GF-D8 (cell line): Measurements from ENCODE around the gene CA6.
"Not testable (repeated sequence)": the region's sequence is repeated elsewhere in the genome, so short reads cannot be mapped to it uniquely, and the experiment has no call there.

ENCODE experiments used
- DNase-seq: peaks from one replicate; lab custom pipeline; 2025; lab: John Stamatoyannopoulos, UW

CA6 gene

DNA sequence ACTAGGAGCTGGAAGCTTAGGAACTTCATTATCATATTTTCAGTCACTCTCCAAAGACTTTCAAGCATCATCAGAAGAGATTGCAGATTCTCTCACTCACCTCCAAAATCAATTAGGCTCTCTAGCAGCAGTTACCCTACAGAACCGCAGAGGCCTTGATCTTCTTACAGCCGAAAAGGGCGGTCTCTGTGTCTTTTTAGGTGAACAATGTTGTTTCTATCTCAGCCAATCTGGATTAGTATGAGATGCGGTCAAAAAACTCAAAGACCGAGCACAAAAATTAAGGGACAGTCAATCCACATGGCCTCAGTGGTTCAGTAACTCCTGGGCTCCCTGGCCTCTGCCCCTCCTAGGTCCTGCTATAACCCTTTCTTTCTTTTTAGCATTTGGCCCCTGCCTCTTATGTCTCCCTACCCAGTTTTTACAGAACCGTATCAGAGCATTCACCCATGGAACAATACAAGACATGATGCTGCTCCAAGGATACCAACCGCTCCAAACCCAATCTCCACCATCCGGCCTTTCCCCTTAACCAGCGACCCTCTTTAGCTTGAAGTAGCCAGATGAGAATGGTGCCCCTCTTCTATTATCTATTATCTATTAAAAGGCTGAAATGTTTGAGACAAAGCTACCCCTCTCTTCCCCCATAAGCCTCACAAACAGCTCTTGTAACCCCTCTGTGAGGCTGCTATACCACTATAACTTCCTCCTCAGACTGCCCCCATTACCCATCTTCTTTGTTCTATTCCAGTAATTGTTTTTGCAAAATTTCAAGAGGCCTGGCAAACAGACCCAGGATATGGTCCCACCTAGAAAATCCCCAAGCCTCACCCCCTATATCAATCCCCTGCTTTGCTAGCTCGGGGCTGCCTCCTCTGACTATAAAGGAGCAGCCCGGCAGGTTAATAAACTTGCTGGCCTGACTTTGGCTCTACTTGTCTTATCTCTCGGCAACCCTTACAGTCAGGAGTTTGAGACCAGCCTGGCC lies 18.7 kb upstream of the CA6 start:
- DNase-seq: no peak

DNA sequence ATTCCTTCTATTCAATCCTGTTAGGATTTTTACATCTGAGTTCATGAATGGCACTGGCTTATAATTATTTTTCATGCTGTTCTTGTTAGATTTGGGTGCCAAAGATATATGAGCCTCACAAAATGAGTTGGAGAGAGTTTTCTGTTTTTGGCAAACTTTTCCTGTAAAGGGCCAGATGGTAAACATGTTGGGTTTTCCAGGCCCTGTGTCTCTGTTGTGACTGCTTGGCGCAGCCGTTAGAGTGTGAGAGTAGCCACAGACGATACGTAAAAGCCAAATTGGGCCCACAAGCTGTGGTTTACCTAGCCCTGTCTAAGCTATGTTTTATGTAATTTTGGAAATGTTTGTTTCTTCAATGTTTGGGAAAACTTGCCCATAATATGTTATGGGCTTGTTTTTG lies 15.6 kb upstream of the CA6 start:
- DNase-seq: no peak

DNA sequence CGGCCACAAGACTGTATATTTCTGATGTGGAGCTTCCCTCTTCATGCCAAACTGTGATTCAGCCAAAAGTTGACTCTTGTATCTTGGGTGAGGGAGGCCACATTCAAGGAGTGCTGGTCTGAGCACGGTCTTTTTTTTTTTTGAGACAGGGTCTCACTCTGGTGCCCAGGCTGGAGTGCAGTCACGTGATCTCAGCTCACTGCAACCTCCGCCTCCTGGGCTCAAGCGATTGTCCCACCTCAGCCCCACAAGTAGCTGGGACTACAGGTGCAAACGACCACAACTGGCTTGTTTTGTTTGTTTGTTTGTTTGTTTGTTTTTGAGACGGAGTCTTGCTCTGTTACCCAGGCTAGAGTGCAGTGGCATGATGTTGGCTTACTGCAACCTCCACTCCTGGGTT lies 8.6 kb upstream of the CA6 start:
- not testable (repeated sequence) for DNase-seq

DNA sequence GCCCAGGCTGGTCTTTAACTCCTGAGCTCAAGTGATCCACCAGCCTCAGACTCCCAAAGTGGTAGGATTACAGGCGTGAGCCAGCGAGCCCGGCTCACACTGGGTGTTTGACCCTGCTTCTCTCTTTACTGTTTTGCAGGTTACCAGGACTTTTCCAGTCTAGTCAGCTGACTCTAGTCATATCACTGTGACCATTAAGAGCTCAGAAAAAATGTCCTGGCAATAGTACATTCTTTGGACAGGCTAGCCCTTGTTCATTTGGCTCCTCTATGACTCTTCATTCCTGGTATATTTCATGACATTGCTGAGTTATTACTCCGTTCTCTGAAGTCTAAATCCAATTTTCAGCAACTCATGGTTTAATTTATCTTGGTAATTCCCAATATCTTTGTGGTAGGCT lies 8.0 kb upstream of the CA6 start:
- DNase-seq: no peak

DNA sequence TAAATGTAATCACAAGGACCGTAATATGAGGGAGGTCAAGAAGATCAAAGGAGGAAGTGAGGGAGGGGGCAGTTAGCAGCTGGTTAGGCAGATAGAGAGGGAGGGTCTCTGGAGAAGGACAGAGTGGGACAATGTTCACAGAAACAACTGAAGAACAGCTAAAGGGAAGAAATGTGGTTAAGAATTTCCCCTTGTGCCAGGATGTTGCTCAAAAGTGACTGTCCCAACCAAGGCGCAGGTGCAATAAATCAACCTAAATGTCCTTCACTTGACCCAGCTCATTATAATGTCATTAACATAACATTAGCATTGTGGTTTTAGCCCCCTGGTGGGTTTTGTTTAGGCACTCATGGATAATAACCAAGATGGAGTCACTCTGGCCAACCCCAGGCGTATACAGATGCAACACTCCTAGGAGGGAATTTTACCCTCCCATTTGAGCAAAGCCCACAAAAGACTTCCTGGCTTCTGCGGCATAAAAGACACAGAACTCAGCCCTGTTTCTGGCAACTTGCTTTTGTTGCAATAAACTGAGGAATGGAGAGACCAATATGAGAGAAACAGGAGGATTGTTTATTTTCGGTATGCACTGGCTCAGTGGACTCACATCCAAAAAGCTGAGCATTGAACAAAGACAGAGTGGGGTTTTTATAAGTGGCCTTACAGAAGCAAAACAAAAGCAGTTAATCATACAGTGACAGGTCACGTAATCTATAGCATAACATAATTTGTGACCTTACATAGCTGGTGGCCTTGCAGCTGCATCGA lies 7.3 kb upstream of the CA6 start:
- DNase-seq: peak; percentile 94

DNA sequence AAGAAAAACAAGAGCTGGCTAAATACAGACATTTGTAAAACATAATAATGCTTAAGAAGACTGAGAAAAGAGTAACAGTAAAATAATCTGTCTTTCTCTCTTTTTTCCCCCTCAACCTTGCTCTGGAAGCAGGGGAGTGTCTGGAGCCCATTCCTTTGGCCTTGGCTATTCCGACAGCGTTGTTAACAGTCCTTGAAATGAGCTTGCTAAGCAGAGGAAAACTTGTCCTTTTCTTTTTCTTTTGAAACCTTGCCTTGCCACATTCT lies 6.7 kb upstream of the CA6 start:
- no peak for DNase-seq

DNA sequence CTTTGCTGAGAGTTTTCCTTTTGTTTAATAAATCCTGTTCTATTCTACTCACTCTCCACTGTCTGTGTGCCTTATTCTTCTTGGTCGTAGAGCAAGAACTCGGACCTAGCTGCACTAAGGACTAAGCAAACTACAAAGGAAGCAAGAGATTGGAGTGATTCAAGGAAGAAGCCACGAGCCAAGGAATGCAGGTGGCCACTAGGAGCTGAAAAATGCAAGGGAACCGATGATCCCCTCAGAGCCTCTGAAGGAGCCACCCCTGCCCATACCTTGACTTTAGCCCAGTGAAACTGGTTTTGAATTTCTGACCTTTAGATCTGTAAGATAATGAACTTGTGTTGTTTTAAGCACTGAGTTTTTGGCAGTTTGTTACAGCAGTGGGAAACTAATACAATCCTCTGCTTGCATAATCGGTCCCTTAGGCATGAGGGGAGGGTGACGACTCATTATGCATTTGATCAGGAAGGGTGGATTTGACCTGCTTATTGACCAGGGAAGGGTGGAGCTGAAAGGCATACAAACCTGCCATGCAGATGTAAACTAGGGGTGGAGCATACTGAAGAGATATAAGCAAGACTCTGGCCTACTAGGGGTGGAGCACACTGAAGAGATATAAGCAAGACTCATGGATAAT lies 6.2 kb upstream of the CA6 start:
- DNase-seq: peak; percentile 20

DNA sequence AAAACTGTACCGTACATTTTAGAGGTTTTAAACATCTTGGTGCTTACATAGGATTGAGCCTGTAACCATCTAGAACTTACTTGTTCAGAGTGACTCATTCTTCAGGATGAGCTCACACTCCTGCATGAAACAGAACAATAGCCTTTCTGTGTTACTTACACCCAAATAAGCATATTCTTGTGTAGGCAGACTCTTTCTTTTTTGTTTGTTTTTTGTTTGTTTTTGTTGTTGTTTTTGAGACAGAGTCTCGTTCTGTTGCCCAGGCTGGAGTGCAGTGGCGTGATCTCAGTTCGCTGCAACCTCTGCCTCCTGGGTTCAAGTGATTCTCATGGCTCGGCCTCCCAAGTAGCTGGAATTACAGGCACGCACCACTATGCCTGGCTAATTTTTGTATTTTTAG lies 3.8 kb upstream of the CA6 start:
- DNase-seq: no peak

DNA sequence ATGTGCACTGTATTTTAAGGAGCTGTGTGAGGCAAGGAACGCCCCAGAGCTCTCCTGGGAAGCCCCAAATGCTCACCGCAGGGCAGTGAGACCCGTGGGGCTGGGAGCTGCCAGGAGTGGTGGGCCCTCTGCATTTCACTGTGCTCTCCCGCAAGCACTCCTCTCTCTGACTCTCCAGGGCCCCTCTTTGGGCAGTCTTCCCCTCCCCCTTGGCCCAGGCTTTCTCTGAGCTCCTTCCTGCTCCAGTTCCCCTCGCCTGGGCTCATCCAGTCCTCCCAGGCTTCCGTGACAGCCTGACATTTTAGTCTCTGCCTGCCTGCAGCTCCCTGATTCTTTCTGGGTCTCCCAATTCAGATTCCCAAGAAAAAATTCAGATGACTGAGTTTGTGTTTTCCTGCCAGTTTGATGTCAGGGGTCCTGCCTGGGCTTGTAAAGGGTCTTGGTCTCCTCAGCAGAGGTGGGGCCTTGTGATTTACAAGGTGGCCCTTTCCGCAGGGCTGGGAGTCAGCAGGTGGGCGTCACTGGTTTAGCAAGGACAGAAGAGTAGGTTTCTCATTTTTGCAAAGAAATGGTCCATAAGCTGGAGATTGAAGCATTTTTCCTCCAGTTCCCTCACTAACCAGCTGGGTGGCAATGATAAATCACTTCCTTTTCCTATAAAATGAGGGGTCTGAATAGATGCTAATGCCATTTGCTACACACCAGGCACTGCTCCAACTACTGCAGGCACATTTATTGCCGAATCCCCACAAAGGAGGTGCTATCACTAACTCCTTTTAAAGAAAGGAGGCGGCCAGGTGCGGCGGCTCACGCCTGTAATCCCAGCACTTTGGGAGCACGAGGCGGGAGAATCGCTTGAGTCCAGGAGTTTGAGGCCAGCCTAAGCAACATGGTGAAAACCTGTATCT lies 1.9 kb upstream of the CA6 start:
- DNase-seq: no peak

DNA sequence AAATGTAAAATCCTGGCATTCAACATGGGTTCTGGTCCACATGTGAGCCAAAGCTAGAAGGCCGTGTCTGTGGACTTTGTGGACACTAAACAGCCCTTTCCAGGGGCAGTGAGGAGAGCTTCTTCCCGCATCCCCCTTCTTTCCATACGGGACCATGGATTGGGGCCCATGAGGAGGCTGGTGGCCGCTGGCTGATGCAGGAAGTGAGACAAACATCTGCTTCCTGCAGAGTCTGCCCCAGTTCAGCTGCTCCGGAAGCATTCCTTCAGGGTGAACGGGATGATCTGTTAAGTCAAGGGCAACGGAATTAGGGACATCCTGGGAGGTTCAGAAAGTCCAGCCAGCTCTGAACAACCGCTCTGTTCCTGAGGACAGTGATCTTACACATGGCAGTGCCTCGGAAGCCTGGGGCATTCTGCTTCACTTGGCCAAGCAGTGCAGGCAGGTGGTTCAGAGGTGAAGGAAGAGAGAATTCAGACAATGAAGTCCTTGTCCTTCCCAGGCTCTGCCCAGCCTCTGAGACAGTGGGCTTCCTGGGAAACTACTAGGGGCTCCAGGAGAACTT lies 1.5 kb downstream of the CA6 start:
- DNase-seq: peak; percentile 45

DNA sequence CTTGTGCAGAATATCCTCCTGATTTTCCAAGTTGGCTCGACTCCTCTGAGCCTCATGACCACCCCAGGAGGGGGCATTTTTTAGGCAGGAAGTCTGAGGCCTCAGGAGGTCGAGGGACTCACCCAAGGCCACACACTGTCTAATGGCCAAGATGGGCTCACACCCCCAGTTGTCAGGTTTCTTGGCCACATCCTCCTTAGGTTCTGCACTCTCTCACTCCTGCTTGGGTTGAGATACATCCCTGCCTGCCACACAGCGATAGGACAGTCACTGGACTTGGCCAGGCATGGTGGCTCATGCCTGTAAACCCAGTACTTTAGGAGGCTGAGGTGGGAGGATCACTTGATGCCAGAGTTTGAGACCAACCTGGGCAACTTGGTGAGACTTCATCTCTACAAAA lies 4.6 kb downstream of the CA6 start:
- no peak for DNase-seq

DNA sequence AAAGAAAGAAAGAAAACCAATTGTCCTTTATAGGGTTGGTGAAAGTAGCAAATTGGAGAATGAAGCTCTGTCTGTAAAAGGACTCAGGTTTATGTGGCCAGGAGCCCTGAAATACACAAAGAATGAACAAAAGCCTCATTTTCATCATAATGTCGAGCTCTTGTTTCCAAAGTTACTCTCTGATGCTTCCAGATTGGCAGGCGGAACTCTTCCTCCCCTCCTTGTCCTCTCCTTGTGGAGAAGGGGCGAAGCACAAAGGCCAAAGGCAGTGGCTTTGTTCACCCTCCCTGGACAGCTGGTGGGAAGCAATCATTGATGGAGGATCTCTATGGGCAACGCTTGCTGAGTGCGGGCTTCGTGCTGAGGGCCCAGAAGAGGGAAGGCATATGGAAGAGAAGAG lies 5.6 kb downstream of the CA6 start:
- DNase-seq: no peak

DNA sequence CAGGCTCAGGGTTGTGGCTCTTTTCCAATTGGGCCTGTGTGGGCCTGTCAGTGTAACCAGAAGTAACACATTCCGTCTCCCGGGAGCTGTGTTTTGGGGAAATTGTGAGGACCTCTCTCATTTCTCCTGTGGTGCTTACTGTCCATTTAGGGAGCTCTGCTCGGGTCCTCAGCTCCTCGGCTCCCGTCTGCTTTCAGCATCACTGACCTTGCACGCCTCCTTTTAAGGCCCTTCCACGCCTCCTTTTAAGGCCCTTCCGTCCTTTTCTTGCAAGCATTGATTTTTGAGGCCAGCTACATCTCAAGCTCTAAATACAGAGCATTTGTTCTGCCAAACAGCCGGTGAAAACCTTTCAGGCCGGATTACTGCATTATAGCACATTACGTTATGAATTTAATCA lies 9.7 kb downstream of the CA6 start:
- DNase-seq: no peak

DNA sequence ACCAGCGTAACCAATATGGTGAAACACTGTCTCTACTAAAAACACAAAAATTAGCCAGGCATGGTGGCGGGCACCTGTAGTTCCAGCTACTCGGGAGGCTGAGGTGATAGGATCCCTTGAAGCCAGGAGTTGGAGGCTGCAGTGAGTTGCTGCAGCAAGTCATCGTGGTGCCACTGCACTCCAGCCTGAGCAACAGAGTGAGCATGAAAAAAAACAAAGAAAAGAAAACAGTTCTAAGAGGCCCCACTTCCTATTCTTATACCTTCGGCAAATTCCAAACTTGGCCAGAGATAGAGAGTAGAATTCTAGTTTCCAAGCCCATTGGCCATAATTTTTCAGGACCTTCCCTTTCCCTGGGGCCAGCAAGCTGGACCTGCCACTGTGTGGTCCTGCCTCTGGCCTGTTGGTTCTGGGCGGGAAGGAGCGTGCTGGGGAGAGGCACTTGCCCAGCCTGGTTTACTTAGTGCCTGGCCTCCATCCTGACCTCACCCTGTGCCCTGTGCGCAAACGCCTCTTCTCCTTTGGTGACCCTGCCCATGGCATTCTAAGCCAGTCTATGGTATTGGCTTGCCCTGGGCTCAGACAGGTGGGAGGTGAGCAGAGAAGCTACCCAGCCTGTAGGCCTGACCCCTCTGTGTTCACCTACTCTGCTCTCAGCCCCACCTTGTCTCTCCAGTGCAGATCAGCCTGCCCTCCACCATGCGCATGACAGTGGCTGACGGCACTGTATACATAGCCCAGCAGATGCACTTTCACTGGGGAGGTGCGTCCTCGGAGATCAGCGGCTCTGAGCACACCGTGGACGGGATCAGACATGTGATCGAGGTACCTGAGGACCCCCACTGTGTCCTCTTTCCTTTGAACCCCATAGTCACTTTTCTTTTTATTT lies 11.0 kb downstream of the CA6 start:
- DNase-seq: no peak

DNA sequence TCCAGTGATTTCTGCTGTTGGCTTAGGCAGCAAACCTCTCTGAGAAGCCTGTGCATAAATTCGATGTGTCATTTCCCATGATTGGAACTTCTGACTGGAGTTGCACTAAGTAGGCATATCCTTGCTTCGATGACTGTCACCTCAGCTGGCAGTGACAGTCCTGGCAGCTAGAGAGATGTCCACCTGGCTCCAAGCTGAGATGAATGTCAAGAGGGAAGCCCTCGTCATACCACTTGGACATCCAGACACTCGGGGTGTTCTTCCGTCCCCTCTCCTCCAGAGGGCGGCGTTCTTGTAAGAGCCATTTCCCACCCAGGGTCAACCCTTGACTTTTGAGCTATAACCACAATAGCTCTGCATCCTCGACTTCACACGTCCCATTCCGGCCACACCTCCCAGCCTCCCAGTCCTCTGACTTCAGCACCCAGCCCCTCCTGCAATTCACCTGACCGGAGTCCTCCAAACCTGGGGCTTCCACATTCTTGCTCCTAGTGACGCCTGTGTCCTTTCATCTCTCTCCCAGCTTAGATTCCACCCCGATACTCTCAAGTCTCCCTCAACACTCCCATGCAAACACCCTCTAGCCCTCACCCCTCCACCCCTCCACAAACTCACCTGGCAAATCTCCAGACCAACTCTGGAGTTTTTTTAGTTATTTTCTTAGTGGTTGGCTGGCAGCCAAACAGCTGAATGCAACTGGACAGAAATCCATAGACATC lies 17.3 kb downstream of the CA6 start:
- peak; percentile 15 for DNase-seq

DNA sequence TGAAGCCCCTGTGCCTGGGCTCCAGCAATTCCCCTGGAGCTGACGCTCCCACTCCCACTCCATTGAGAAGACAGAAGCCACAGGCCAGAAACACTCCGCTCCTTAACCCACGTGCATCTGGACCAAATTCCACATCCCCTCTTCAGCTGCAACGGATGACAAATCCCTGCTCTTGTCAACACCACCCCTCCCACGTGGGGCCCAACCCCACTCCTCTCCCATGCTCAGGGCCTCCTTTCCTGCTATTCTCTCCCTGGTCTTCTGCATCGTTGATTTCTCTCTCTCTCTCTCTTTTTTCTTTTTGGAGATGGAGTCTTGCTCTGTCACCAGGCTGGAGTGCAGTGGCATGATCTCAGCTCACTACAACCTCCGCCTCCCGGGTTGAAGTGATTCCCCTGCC lies 18.3 kb downstream of the CA6 start:
- no peak for DNase-seq

DNA sequence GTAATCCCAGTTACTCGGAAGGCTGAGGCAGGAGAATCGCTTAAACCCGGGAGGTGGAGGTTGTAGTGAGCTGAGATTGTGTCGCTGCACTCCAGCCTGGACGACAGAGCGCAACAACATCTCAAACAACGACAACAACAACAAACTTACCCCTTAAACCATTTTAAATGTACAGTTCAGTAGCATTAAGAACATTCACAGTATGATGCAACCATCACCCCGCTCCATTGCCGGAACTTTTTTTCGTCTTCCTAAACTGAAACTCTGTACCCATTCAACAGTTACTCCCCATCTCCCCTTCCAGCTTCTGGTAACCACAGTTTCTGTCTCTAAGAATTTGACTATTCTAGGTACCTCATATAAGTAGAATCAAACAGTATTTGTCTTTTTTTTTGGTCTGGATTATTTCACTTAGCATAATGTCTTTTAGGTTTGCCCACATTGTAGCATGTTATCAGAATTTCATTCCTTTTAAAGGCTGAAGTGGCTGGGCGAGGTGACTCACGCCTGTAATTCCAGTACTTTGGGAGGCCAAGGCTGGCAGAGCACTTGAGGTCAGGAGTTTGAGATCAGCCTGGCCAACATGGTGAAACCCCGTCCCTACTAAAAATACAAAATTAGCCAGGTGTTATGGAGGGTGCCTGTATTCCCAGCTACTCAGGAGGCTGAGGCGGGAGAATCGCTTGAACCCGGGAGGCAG lies 19.6 kb downstream of the CA6 start:
- no peak for DNase-seq

DNA sequence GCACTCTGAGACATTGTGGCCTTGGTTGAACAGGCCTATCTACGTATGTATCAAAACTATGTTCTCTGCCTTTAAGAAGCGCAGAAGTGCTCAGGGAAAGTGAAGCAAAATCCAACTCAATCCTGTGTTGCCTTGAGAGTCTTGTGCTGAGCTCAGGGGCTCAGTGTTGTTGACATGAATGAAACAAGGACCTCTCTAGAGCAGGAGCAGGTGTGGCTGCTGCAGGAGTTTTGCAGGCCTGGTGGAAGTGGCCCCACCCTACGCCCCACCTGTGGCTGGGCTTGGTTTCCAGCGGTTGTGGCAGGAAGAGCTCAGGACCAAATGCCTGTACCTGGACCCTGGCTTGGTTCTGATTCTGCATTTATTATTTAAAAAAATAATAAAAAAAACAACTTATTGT lies 20.9 kb downstream of the CA6 start:
- DNase-seq: no peak

DNA sequence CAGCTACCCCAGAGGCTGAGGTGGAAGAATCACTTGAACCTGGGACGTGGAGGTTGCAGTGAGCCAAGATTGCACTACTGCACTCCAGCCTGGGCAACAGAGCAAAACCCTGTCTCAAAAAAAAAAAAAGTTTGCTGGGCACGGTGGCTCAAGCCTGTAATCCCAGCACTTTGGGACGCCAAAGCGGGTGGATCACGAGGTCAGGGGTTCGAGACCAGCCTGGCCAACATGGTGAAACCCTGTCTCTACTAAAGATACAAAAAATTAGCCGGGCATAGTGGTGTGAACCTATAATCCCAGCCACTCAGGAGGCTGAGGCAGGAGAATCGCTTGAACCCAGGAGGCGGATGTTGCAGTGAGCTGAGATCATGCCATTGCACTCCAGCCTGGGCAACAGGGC lies 23.2 kb downstream of the CA6 start:
- DNase-seq: not testable (repeated sequence)
